Superior temporal gyrus (tissue), 1 donor: Measurements from ENCODE around the gene ZNF195.
"Not testable (repeated sequence)": the region's sequence is repeated elsewhere in the genome, so short reads cannot be mapped to it uniquely, and the experiment has no call there.

Experiments used
- DNase-seq: peaks from one replicate; pipeline ENCODE4 v3.0.0-alpha.2; 2016; ENCODE audit errors: extremely low spot score

The ZNF195 gene

GRCh38 chr11:3347127-3347526 is 31.8 kb downstream of the ZNF195 start:
- no peak for DNase-seq

GRCh38 chr11:3346587-3346986 is 32.4 kb downstream of the ZNF195 start:
- no peak for DNase-seq

GRCh38 chr11:3345736-3346135 is 33.2 kb downstream of the ZNF195 start:
- DNase-seq, result no peak

GRCh38 chr11:3344327-3345174 is 34.4 kb downstream of the ZNF195 start:
- DNase-seq, result no peak

- no peak for DNase-seq
Observed at GRCh38 chr11:3342709-3343108, 36.2 kb downstream of the ZNF195 start.

- peak; percentile 53 for DNase-seq
Observed at GRCh38 chr11:3341298-3341697, 37.6 kb downstream of the ZNF195 start.

GRCh38 chr11:3340025-3340424 is 38.9 kb downstream of the ZNF195 start:
- no peak for DNase-seq

GRCh38 chr11:3339340-3339624 is 39.7 kb downstream of the ZNF195 start:
- DNase-seq, result no peak

GRCh38 chr11:3338569-3339339 is 40.2 kb downstream of the ZNF195 start:
- no peak for DNase-seq

- DNase-seq, result not testable (repeated sequence)
Observed at GRCh38 chr11:3336420-3336819, 42.5 kb downstream of the ZNF195 start.

GRCh38 chr11:3333157-3333556 is 45.8 kb downstream of the ZNF195 start:
- not testable (repeated sequence) for DNase-seq

- DNase-seq, result not testable (repeated sequence)
Observed at GRCh38 chr11:3331078-3331477, 47.9 kb downstream of the ZNF195 start.

GRCh38 chr11:3330064-3330463 is 48.9 kb downstream of the ZNF195 start:
- DNase-seq, result not testable (repeated sequence)

GRCh38 chr11:3328503-3328902 is 50.4 kb downstream of the ZNF195 start:
- DNase-seq, result not testable (repeated sequence)

- not testable (repeated sequence) for DNase-seq
Observed at GRCh38 chr11:3326450-3326849, 52.5 kb downstream of the ZNF195 start.

GRCh38 chr11:3324724-3325123 is 54.2 kb downstream of the ZNF195 start:
- not testable (repeated sequence) for DNase-seq
